ENCODE data around the gene PPP1R26. TPM values are rescaled to one million over a fixed set of nuclear protein-coding genes. Genes with fewer than 3 reads are reported as not detected.

PPP1R26 gene
- polyA plus RNA-seq, 1 donor from 2014 or later = 20.1 TPM

DNA sequence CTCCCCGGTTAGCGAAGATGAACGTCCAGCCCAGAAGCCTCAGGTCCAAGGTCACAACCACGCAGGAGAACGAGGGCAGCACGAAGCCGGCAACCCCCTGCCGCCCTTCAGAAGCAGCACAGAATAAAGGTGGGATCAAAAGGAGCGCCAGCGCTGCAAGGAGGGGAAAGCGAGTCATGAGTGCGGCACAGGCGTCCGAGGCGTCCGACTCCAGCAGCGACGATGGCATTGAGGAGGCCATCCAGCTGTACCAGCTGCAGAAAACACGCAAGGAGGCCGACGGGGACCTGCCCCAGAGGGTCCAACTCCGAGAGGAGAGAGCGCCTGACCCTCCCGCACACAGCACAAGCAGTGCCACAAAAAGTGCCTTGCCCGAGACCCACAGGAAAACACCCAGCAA is 5.8 kb downstream of the PPP1R26 start:
- Histone ChIP-seq H3K27ac (ENCODE audit: low read length) (no peak overlapping the region), H3K36me3 (ENCODE audit: insufficient read depth, low read length) (no peaks in the 10 kb centered on the region), H3F3A (ENCODE audit: insufficient read depth, low read length, poor library complexity, severe bottlenecking) (no peaks in the 10 kb centered on the region), H3K4me3 (ENCODE audit: low read length) (no peak overlapping the region), H3K79me2 (replicated peaks; ENCODE audit: insufficient read depth, low read length) (no peaks in the 10 kb centered on the region), H4K20me1 (ENCODE audit: insufficient read depth) (no peaks in the 10 kb centered on the region), H3K27me3 (ENCODE audit: insufficient read depth, low read depth, low read length) (no peaks in the 10 kb centered on the region), H3K9me2 (ENCODE audit: insufficient read depth, low read length) (no peaks in the 10 kb centered on the region), H3K9me3 (ENCODE audit: low read length) (no peaks in the 10 kb centered on the region), H3K4me2 (ENCODE audit: low read length) (no peak overlapping the region), H3K9ac (ENCODE audit: low read length) (no peak overlapping the region), H2AFZ (ENCODE audit: low read depth, low read length) (no peak overlapping the region)
- TF ChIP-seq MXI1 (conservative IDR thresholded peaks at IDR 0.05; ENCODE audit: poor library complexity, severe bottlenecking) (no peak), EZH2 (IDR thresholded peaks at IDR 0.05; ENCODE audit: borderline replicate concordance, insufficient read depth, low read length, poor library complexity, severe bottlenecking) (no peak), RAD21 (conservative IDR thresholded peaks at IDR 0.05) (no peak), EP300 (conservative IDR thresholded peaks at IDR 0.05; ENCODE audit: poor library complexity, severe bottlenecking) (no peak), TAF1 (IDR thresholded peaks at IDR 0.05; ENCODE audit: low read depth) (no peak), SMC3 (conservative IDR thresholded peaks at IDR 0.05; ENCODE audit: poor library complexity) (no peak), POLR2AphosphoS5 (IDR thresholded peaks at IDR 0.05) (no peak)
- TF ChIP-seq, protein P1, sequence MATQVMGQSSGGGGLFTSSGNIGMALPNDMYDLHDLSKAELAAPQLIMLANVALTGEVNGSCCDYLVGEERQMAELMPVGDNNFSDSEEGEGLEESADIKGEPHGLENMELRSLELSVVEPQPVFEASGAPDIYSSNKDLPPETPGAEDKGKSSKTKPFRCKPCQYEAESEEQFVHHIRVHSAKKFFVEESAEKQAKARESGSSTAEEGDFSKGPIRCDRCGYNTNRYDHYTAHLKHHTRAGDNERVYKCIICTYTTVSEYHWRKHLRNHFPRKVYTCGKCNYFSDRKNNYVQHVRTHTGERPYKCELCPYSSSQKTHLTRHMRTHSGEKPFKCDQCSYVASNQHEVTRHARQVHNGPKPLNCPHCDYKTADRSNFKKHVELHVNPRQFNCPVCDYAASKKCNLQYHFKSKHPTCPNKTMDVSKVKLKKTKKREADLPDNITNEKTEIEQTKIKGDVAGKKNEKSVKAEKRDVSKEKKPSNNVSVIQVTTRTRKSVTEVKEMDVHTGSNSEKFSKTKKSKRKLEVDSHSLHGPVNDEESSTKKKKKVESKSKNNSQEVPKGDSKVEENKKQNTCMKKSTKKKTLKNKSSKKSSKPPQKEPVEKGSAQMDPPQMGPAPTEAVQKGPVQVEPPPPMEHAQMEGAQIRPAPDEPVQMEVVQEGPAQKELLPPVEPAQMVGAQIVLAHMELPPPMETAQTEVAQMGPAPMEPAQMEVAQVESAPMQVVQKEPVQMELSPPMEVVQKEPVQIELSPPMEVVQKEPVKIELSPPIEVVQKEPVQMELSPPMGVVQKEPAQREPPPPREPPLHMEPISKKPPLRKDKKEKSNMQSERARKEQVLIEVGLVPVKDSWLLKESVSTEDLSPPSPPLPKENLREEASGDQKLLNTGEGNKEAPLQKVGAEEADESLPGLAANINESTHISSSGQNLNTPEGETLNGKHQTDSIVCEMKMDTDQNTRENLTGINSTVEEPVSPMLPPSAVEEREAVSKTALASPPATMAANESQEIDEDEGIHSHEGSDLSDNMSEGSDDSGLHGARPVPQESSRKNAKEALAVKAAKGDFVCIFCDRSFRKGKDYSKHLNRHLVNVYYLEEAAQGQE (IDR thresholded peaks at IDR 0.05; ENCODE audit: borderline replicate concordance) = no peak
- TF ChIP-seq, protein P2, sequence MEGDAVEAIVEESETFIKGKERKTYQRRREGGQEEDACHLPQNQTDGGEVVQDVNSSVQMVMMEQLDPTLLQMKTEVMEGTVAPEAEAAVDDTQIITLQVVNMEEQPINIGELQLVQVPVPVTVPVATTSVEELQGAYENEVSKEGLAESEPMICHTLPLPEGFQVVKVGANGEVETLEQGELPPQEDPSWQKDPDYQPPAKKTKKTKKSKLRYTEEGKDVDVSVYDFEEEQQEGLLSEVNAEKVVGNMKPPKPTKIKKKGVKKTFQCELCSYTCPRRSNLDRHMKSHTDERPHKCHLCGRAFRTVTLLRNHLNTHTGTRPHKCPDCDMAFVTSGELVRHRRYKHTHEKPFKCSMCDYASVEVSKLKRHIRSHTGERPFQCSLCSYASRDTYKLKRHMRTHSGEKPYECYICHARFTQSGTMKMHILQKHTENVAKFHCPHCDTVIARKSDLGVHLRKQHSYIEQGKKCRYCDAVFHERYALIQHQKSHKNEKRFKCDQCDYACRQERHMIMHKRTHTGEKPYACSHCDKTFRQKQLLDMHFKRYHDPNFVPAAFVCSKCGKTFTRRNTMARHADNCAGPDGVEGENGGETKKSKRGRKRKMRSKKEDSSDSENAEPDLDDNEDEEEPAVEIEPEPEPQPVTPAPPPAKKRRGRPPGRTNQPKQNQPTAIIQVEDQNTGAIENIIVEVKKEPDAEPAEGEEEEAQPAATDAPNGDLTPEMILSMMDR (IDR thresholded peaks at IDR 0.05; ENCODE audit: poor library complexity, severe bottlenecking) = no peak

DNA sequence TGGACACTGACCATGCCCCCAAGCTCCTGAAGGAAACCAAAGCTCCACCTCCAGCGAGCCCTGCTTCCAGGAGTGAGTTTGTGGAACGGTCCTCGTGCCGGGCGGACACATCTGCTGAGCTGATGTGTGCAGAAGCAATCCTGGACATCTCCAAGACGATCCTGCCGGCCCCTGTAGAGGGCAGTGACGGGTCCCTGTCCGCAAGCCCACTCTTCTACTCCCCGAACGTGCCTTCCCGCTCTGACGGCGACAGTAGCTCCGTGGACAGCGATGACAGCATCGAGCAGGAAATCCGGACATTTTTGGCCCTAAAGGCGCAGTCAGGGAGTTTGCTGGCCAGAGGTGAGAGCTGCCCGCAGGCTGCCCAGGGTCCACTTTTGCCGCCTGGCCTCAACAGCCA is 6.2 kb downstream of the PPP1R26 start:
- no peaks in the 10 kb centered on the region for H3K9me2 ChIP-seq (ENCODE audit: insufficient read depth, low read length)
- no peak overlapping the region for H3K4me2 ChIP-seq (ENCODE audit: low read length)
- no peak overlapping the region for H2AFZ ChIP-seq (ENCODE audit: low read depth, low read length)
- no peak for TF ChIP-seq TAF1 (IDR thresholded peaks at IDR 0.05; ENCODE audit: low read depth)
- TF ChIP-seq MXI1 (conservative IDR thresholded peaks at IDR 0.05; ENCODE audit: poor library complexity, severe bottlenecking) = no peak
- TF ChIP-seq RAD21 (conservative IDR thresholded peaks at IDR 0.05) = no peak
- no peak for TF ChIP-seq POLR2AphosphoS5 (IDR thresholded peaks at IDR 0.05)
- no peak for TF ChIP-seq EZH2 (IDR thresholded peaks at IDR 0.05; ENCODE audit: borderline replicate concordance, insufficient read depth, low read length, poor library complexity, severe bottlenecking)
- TF ChIP-seq, protein P2 (IDR thresholded peaks at IDR 0.05; ENCODE audit: poor library complexity, severe bottlenecking) = no peak
- TF ChIP-seq, protein P1 (IDR thresholded peaks at IDR 0.05; ENCODE audit: borderline replicate concordance) = no peak
- TF ChIP-seq EP300 (conservative IDR thresholded peaks at IDR 0.05; ENCODE audit: poor library complexity, severe bottlenecking) = no peak
- TF ChIP-seq SMC3 (conservative IDR thresholded peaks at IDR 0.05; ENCODE audit: poor library complexity) = no peak
- no peaks in the 10 kb centered on the region for H3K9me3 ChIP-seq (ENCODE audit: low read length)
- H3K79me2 ChIP-seq (replicated peaks; ENCODE audit: insufficient read depth, low read length) = no peaks in the 10 kb centered on the region
- no peak overlapping the region for H3K4me3 ChIP-seq (ENCODE audit: low read length)
- no peaks in the 10 kb centered on the region for H3K36me3 ChIP-seq (ENCODE audit: insufficient read depth, low read length)
- H3K9ac ChIP-seq (ENCODE audit: low read length) = no peak overlapping the region
- H3K27me3 ChIP-seq (ENCODE audit: insufficient read depth, low read depth, low read length) = no peaks in the 10 kb centered on the region
- H3F3A ChIP-seq (ENCODE audit: insufficient read depth, low read length, poor library complexity, severe bottlenecking) = no peaks in the 10 kb centered on the region
- no peak overlapping the region for H3K27ac ChIP-seq (ENCODE audit: low read length)
- no peaks in the 10 kb centered on the region for H4K20me1 ChIP-seq (ENCODE audit: insufficient read depth)
